Stimulated activated CD4-positive, alpha-beta T cell treated with anti-CD3 and anti-CD28 coated beads, Interleukin-4, amount 100 ng/mL, for 1 hour (primary cell): ENCODE data around the gene DYRK1A.
"Not testable (repeated sequence)": the region's sequence is repeated elsewhere in the genome, so short reads cannot be mapped to it uniquely, and the experiment has no call there.

ENCODE experiments used
- DNase-seq: peaks from one replicate; pipeline ENCODE4 v3.0.0-alpha.2; 2020

The DYRK1A gene

GRCh38 chr21:37366482-37367316, at the start of gene DYRK1A:
TSS of gene DYRK1A (plus strand) at chr21:37366773. CDS start at chr21:37420375, 53,602 bp downstream.
- peak; percentile 98 for DNase-seq

- DNase-seq, result no peak
Observed at GRCh38 chr21:37319551-37319950, 47.0 kb upstream of the DYRK1A start.

- DNase-seq, result no peak
Observed at GRCh38 chr21:37322084-37322483, 44.5 kb upstream of the DYRK1A start.

- DNase-seq, result no peak
Observed at GRCh38 chr21:37324558-37324957, 42.0 kb upstream of the DYRK1A start.

- DNase-seq, result not testable (repeated sequence)
Observed at GRCh38 chr21:37328147-37328546, 38.4 kb upstream of the DYRK1A start.

- no peak for DNase-seq
Observed at GRCh38 chr21:37331411-37331810, 35.2 kb upstream of the DYRK1A start.

GRCh38 chr21:37335053-37335452, 31.5 kb upstream of the DYRK1A start:
- DNase-seq, result no peak

- no peak for DNase-seq
Observed at GRCh38 chr21:37337179-37337578, 29.4 kb upstream of the DYRK1A start.

GRCh38 chr21:37337831-37338230, 28.7 kb upstream of the DYRK1A start:
- no peak for DNase-seq

GRCh38 chr21:37338671-37339551, 27.7 kb upstream of the DYRK1A start:
- DNase-seq, result no peak

GRCh38 chr21:37339552-37339939, 27.0 kb upstream of the DYRK1A start:
- DNase-seq, result no peak

GRCh38 chr21:37341254-37341960, 25.2 kb upstream of the DYRK1A start:
- no peak for DNase-seq

- DNase-seq, result no peak
Observed at GRCh38 chr21:37342046-37342632, 24.4 kb upstream of the DYRK1A start.

GRCh38 chr21:37346841-37347430, 19.6 kb upstream of the DYRK1A start:
- no peak for DNase-seq

GRCh38 chr21:37348664-37349063, 17.9 kb upstream of the DYRK1A start:
- no peak for DNase-seq

GRCh38 chr21:37350472-37350871, 16.1 kb upstream of the DYRK1A start:
- no peak for DNase-seq

GRCh38 chr21:37356706-37357105, 9.9 kb upstream of the DYRK1A start:
- DNase-seq, result no peak

- no peak for DNase-seq
Observed at GRCh38 chr21:37357691-37358090, 8.9 kb upstream of the DYRK1A start.

- DNase-seq, result no peak
Observed at GRCh38 chr21:37358397-37358796, 8.2 kb upstream of the DYRK1A start.

GRCh38 chr21:37363936-37364335, 2.6 kb upstream of the DYRK1A start:
- no peak for DNase-seq

- no peak for DNase-seq
Observed at GRCh38 chr21:37364722-37365121, 1.9 kb upstream of the DYRK1A start.
